ENCODE data around the gene WDFY4. TPM values are rescaled to one million over a fixed set of nuclear protein-coding genes. Genes with fewer than 3 reads are reported as not detected.

Gene WDFY4
- total and polyA plus RNA-seq, 2 of the 13 experiments (the other 11 are each of a cell fraction or from before 2014, with no cell fraction given), result not detected

- BruUV-seq (replicated peaks), result no TSS peak
- no peak for TF ChIP-seq PREB (CRISPR knock-in tag; IDR thresholded peaks at IDR 0.05)
- TF ChIP-seq WIZ (CRISPR knock-in tag; IDR thresholded peaks at IDR 0.05), result no peak
- no peak for TF ChIP-seq ZBTB26 (CRISPR knock-in tag; IDR thresholded peaks at IDR 0.05; ENCODE audit: borderline replicate concordance)
- TF ChIP-seq NFIB (CRISPR knock-in tag; IDR thresholded peaks at IDR 0.05; ENCODE audit: borderline replicate concordance), result no peak
- no peak for TF ChIP-seq ZNF496 (CRISPR knock-in tag; IDR thresholded peaks at IDR 0.05; ENCODE audit: insufficient replicate concordance)
- no peak for TF ChIP-seq NFE2 (CRISPR knock-in tag; IDR thresholded peaks at IDR 0.05)
- TF ChIP-seq KDM1A (CRISPR knock-in tag; IDR thresholded peaks at IDR 0.05), result no peak
- TF ChIP-seq ZHX2 (IDR thresholded peaks at IDR 0.05; ENCODE audit: low read depth), result no peak
- no peak for TF ChIP-seq ZHX2 (CRISPR knock-in tag; IDR thresholded peaks at IDR 0.05; ENCODE audit: borderline replicate concordance)
- no peak for TF ChIP-seq JDP2 (CRISPR knock-in tag; IDR thresholded peaks at IDR 0.05; ENCODE audit: borderline replicate concordance)
- TF ChIP-seq PHF8 (CRISPR knock-in tag; IDR thresholded peaks at IDR 0.05), result no peak
- no peak for TF ChIP-seq ZNF580 (CRISPR knock-in tag; IDR thresholded peaks at IDR 0.05; ENCODE audit: borderline replicate concordance, low read depth)
- no peak for TF ChIP-seq RCOR2 (CRISPR knock-in tag; IDR thresholded peaks at IDR 0.05)
- no peak for TF ChIP-seq ZBTB8A (CRISPR knock-in tag; IDR thresholded peaks at IDR 0.05; ENCODE audit: borderline replicate concordance, low read depth)
- no peak for TF ChIP-seq ZNF562 (CRISPR knock-in tag; IDR thresholded peaks at IDR 0.05; ENCODE audit: borderline replicate concordance)
- no peak for FAIRE-seq
These were observed 95.0 kb downstream of the WDFY4 start for GRCh38 chr10:48779546-48780152.

More at GRCh38 chr10:48779546-48780152, 95.0 kb downstream of the WDFY4 start:
- H3K36me3 ChIP-seq (replicated peaks in 1 of 2; ENCODE audit: control insufficient read depth in 1 of 2, insufficient read depth in 2 of 2, low read length in 2 of 2), result no peaks in the 10 kb centered on the region
- no peak for DNase-seq (ENCODE audit: low spot score)
- H3K4me3 ChIP-seq (replicated peaks in 1 of 3; ENCODE audit: insufficient read depth in 1 of 3, low read depth in 2 of 3, low read length in 3 of 3), result no peak overlapping the region
- H3K9ac ChIP-seq (ENCODE audit: insufficient read depth, low read depth, low read length), result no peak overlapping the region
- H3K4me2 ChIP-seq (ENCODE audit: low read depth, low read length), result no peak overlapping the region
- WGBS (ENCODE audit: low lambda C conversion rate), result 0% methylated on average over 3 of the region's 6 CpGs
- H3K9me3 ChIP-seq (ENCODE audit: low read length), result no peaks in the 10 kb centered on the region
- 0 out of 5 replicates have a peak, but pooled peaks cover 1 to 7% of the 10 kb centered on the region in 2 experiments for H3K27me3 ChIP-seq (ENCODE audit: control insufficient read depth in 1 of 2, insufficient read depth in 2 of 2, low read length in 2 of 2)
- no peak for ATAC-seq
- ChIA-PET CTCF (ENCODE audit: low intra/inter-chr PET ratio, low total read pairs) (no interaction called here), POLR2A (no interaction called here)
- H3K4me1 ChIP-seq (ENCODE audit: insufficient read depth, low read length), result no peaks in the 10 kb centered on the region
- no peaks in the 10 kb centered on the region for H4K20me1 ChIP-seq (ENCODE audit: insufficient read depth, low read length)
- H3K27ac ChIP-seq (ENCODE audit: extremely low read length, insufficient read depth, low read length), result no peak overlapping the region
- H3K79me2 ChIP-seq (ENCODE audit: insufficient read depth, low read length), result no peaks in the 10 kb centered on the region
- H2AFZ ChIP-seq (ENCODE audit: low read length), result no peak overlapping the region
- intact Hi-C loops (cut with micrococcal nuclease; ENCODE audit: unreplicated experiment), result no loop called here
- in situ Hi-C loops (cut with HindIII; ENCODE audit: extremely low pct_ligation_motif_present, low pct_unique_long_range_greater_than_20kb), result no loop called here

Data from HepG2 (cell line).